Mammary epithelial cell (primary cell): ENCODE measurements around the gene TBXA2R.

Experiments
- EZH2 ChIP-seq: IDR thresholded peaks from 2 replicates; pipeline ENCODE4 v1.6.1; 2012; ENCODE audit warnings: low read length, inconsistent platforms, borderline replicate concordance
- TF ChIP-seq, protein P1 (sequence below), 2 donors: IDR thresholded peaks in 1 of 2; conservative IDR thresholded peaks in 1 of 2; 2 replicates each; pipeline ENCODE4 v1.5.1; 2011 to 2012; ENCODE audit warnings: inconsistent platforms in 2 of 2, low read length in 2 of 2, mild to moderate bottlenecking in 2 of 2, control low read depth in 1 of 2, low read depth in 1 of 2; ENCODE audit not compliant: insufficient read depth in 1 of 2; ENCODE audit errors: extremely low read depth in 1 of 2

DNA sequence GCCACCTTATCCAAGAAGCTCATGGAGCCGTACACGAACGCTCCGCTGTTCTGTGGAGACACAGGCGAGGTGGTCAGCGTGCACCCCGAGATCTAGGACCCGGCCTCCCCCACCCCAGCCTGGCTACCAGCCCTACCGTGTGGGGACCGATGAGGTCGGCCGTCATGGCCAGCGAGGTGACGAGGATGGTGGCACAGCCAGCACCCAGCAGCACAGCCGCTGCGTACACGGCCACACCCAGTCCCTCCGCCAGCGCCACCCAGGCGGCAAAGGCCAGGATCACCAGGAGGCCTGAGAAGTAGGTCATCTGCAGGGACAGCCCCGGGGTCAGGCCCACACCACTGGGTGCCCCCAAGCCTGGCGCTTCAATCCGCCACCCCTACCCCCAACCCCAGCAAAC is 60.6 kb downstream of the TBXA2R start:
- TF ChIP-seq, protein P1, sequence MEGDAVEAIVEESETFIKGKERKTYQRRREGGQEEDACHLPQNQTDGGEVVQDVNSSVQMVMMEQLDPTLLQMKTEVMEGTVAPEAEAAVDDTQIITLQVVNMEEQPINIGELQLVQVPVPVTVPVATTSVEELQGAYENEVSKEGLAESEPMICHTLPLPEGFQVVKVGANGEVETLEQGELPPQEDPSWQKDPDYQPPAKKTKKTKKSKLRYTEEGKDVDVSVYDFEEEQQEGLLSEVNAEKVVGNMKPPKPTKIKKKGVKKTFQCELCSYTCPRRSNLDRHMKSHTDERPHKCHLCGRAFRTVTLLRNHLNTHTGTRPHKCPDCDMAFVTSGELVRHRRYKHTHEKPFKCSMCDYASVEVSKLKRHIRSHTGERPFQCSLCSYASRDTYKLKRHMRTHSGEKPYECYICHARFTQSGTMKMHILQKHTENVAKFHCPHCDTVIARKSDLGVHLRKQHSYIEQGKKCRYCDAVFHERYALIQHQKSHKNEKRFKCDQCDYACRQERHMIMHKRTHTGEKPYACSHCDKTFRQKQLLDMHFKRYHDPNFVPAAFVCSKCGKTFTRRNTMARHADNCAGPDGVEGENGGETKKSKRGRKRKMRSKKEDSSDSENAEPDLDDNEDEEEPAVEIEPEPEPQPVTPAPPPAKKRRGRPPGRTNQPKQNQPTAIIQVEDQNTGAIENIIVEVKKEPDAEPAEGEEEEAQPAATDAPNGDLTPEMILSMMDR (conservative IDR thresholded peaks at IDR 0.05 in 1 of 2, IDR thresholded peaks at IDR 0.05 in 1 of 2; ENCODE audit: extremely low read depth in 1 of 2, insufficient read depth in 1 of 2, low read depth in 1 of 2, low read length in 2 of 2) = no peak
- no peak for TF ChIP-seq EZH2
